Activated naive CD8-positive, alpha-beta T cell treated with anti-CD3 and anti-CD28 coated beads, Interleukin-2, amount 10 ng/mL, durations not matched to agents 7 days and 5 days (primary cell): ENCODE results near the gene LRRC56. TPM values are rescaled to one million over a fixed set of nuclear protein-coding genes. Genes with fewer than 3 reads are reported as not detected.
"Not testable (repeated sequence)": the region's sequence is repeated elsewhere in the genome, so short reads cannot be mapped to it uniquely, and the experiment has no call there.

Experiments used
- ATAC-seq: fragments of 150-1000 bp; cut with Tn5 transposase; one replicate; pipeline ENCODE4 v1.10.0; 2021; ENCODE audit warnings: low read depth, moderate library complexity
- POLR2A ChIA-PET: fragments of 350-600 bp; sonication (Branson Sonifier 250); formaldehyde crosslinking; loops from one replicate; lab custom pipeline; 2021; ENCODE audit warnings: antibody characterized with exemption; lab: Charles Lee
- DNase-seq: peaks from one replicate; pipeline ENCODE4 v3.0.0; 2021
- H3K27ac Mint-ChIP-seq: one replicate; pipeline ENCODE4 v1.8.0; 2022; ENCODE audit warnings: mild to moderate bottlenecking, mixed read lengths
- H3K27me3 Mint-ChIP-seq: one replicate; pipeline ENCODE4 v1.8.0; 2022; ENCODE audit warnings: mild to moderate bottlenecking, moderate library complexity, mixed read lengths
- H3K36me3 Mint-ChIP-seq: one replicate; pipeline ENCODE4 v1.8.0; 2021; ENCODE audit warnings: mild to moderate bottlenecking, mixed read lengths
- H3K4me1 Mint-ChIP-seq: one replicate; pipeline ENCODE4 v1.8.0; 2021; ENCODE audit warnings: mixed read lengths
- H3K4me3 Mint-ChIP-seq: one replicate; pipeline ENCODE4 v1.8.0; 2022; ENCODE audit warnings: mild to moderate bottlenecking, moderate library complexity, mixed read lengths
- H3K9me3 Mint-ChIP-seq: one replicate; pipeline ENCODE4 v1.8.0; 2021; ENCODE audit warnings: mixed read lengths
- total RNA-seq, 2 experiments: library from RNA; stranded (reverse); gene quantifications; one replicate each; pipeline ENCODE4 v1.2.3, GENCODE V29; 2021

Gene LRRC56
- total RNA-seq, 2 experiments from 2014 or later, result 4.3 to 4.7 TPM

DNA sequence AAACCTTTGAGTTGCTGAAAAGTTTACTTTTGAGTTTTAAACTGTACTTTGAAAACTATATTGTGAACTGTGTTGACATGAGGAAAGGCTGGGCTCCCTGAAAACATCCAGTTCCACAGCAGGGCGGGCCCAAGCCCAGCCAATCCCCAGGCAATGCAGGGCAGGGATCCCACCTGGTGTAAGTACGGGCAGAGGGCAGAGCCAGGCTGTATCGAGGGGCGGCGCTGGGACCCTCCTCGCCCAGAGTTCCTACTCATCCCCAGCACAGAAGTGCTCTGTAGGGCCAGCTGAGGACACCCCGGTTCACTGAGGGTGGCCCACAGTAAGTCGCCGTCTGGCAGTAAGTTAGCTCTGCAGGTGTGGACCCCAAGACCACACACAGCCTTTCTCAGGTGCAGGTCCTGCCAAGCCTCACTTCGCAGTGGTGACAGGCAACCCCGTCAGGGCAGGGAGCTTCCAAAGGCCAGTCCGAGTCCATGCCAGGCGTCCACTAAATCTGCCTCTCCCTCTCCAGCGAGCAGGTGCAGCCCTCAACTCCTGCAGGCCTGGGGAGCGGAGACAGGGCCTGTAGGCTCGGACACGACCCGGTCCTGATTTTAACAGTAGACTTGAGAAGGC is 29.8 kb downstream of the LRRC56 start:
- Mint-ChIP-seq H3K27ac (peak overlapping the region; percentile 48), H3K4me1 (peaks cover 5% of the 10 kb centered on the region), H3K27me3 (no peaks in the 10 kb centered on the region), H3K9me3 (no peaks in the 10 kb centered on the region), H3K36me3 (peaks cover 7% of the 10 kb centered on the region), H3K4me3 (peak overlapping the region; percentile 90)
- ATAC-seq (no peak), DNase-seq (peak; percentile 31)
- POLR2A ChIA-PET, result interaction anchor here (0.6 to 3.4 kb wide), 6 partner anchors 8 to 182 kb away, joined by 3 to 18 read pairs (median 4); no protein-coding TSS in a partner anchor

DNA sequence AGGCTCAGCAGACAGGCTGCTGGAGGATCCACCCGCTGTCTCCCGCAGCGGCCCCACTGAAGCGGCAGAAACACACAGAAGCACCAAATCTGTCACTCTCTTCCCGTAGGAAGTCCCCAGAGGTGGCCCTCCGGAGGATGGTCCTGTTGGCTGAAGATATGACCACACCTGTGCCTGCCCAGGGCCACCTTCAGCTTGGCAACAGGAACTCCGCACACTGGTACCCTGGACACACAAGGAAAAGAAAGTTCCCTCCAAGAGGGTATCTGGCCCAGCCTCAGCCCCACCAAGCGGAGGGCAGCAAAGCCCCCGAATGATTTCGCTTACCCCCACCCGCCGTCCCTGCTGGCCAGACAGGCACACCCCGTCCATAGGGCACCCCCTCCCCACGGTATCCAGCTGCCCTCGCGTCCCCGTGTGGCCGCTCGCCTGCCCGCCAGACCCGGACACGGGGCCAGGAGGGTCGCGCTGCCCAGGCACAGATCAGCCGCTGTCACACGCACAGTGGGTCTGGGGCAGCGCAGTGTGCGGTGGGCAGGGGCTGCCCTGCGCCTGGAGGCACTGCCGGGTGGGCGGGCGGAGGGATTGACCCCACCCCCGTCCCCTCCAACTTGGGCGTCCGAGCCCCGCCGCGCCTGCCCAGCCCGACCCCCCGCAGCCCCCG is 30.4 kb downstream of the LRRC56 start:
- ATAC-seq, result no peak
- peak overlapping the region; percentile 48 for H3K27ac Mint-ChIP-seq
- no peaks in the 10 kb centered on the region for H3K27me3 Mint-ChIP-seq
- H3K4me1 Mint-ChIP-seq, result peaks cover 5% of the 10 kb centered on the region
- H3K4me3 Mint-ChIP-seq, result peak overlapping the region; percentile 90
- no peaks in the 10 kb centered on the region for H3K9me3 Mint-ChIP-seq
- POLR2A ChIA-PET, result interaction anchor here (0.6 to 3.4 kb wide), 11 partner anchors 8 to 158 kb away, joined by 3 to 18 read pairs (median 6); partner anchors contain the start of gene HRAS
- peaks cover 7% of the 10 kb centered on the region for H3K36me3 Mint-ChIP-seq
- peak; percentile 32 for DNase-seq

DNA sequence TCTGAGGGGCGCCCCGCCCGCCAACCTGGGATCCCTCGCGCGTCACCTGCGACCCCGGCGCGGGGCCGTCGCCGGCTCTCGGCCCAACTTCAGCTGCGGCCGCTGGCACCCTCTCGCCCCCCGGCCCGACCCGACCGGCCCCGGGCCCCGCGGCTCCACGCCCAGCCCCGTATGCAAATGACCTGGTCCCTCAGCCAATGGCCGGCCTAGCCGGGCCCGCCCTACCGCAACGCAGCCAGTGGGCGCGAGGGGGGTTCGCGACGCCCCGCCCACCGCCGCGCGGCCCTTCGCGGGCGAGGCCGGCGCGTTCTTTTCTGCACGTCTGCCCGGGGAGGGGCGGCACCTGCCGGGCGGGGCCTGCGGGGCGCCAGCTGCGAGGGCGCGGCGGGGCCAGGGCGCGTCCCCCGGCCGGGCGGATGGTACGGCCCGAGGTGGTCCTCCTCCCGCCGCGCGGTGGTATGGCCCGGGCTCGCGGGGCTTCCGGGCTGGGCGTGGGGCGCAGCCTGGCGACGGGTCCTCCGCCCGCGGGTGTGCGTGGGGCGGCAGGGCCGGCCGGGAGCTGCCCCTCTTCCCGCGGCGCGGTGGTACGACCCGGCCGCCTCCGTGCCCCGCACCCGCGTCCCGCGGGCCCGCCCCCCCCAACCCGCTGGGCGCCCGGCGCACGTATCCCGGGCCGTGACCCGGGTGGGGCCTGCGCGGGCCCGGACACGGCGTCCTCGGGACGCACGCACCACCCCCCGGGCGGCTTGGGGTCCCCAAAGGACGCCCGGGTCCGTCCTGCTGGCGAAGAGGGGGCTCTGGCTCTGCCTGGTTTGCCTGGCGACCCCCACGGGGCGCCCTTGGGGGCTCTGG is 31.2 kb downstream of the LRRC56 start:
- peak; percentile 99 for DNase-seq
- POLR2A ChIA-PET, result interaction anchor here (0.6 to 3.4 kb wide), 12 partner anchors 9 to 275 kb away, joined by 3 to 18 read pairs (median 4); partner anchors contain the start of gene HRAS
- Mint-ChIP-seq H3K27me3 (peaks cover 5% of the 10 kb centered on the region), H3K36me3 (peaks cover 7% of the 10 kb centered on the region), H3K9me3 (no peaks in the 10 kb centered on the region), H3K4me1 (peaks cover 4% of the 10 kb centered on the region), H3K4me3 (peak overlapping the region; percentile 87), H3K27ac (peak overlapping the region; percentile 83)
- peak; percentile 93 for ATAC-seq

DNA sequence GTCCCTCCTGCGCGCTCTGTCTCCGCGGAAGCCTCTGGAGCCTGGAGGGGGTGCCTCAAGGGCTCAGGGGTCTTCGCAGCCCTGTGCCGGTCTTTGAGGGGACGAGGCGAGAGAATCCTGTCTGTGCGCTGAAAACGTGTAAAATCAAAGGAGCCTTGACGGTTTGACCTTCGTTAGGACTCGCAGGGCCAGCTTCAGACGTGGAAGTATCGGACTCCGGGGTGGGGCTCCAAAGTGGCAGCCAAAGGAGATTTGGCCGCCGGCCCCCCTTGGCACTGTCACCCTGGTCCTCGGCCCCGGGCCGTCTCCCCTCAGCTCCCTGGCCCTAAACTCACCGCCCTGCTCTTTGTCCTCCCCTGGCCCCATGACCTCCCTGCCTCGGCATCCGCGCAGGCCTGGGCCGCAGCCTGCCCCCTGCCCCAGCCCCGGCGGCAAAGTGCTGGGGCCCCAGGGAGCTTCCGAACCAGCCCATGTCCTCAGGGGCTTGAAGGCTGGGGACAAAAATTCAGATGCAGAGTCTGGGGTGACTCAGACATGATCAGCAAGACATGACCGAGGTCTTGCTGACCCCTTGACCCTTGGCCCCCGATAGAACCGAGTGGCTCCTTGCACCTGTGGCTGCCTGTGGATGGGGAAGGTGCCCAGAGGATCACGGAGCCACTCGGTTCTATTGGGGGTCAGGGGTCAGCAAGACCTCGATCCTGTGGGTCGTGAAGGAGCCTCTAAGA is 32.0 kb downstream of the LRRC56 start:
- peaks cover 6% of the 10 kb centered on the region for H3K4me1 Mint-ChIP-seq
- peaks cover 9% of the 10 kb centered on the region for H3K27me3 Mint-ChIP-seq
- no peak for DNase-seq
- H3K36me3 Mint-ChIP-seq, result peaks cover 7% of the 10 kb centered on the region
- H3K9me3 Mint-ChIP-seq, result no peaks in the 10 kb centered on the region
- ATAC-seq, result no peak
- POLR2A ChIA-PET, result interaction anchor here (0.6 to 3.4 kb wide), 11 partner anchors 8 to 276 kb away, joined by 3 to 18 read pairs (median 6); partner anchors contain the start of gene HRAS
- H3K27ac Mint-ChIP-seq, result peak overlapping the region; percentile 83
- H3K4me3 Mint-ChIP-seq, result peak overlapping the region; percentile 87

DNA sequence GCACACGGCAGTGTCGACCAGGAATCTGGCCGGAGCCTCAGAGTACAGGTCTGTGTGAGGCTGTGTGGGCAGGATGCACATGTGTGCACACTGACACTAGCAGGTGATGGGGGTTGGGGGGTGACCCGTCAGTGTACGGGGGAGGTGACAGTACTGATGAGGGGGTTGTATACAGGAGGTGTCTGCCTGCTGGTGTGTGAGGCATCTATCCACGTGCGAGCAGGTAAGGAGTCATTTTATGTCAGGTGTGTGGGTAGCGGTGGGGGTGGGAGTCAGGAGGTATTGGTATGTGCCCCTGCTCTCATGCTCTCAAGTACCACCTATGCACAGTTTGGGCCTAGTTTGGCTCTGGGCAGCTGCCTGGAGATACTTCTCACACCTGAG is 34.5 kb downstream of the LRRC56 start:
- POLR2A ChIA-PET, result no interaction called here
- no peak for ATAC-seq
- H3K27me3 Mint-ChIP-seq, result peaks cover 16% of the 10 kb centered on the region
- H3K36me3 Mint-ChIP-seq, result peaks cover 3% of the 10 kb centered on the region
- no peaks in the 10 kb centered on the region for H3K9me3 Mint-ChIP-seq
- peaks cover 14% of the 10 kb centered on the region for H3K4me1 Mint-ChIP-seq
- no peak overlapping the region for H3K4me3 Mint-ChIP-seq
- H3K27ac Mint-ChIP-seq, result no peak overlapping the region
- DNase-seq, result no peak

DNA sequence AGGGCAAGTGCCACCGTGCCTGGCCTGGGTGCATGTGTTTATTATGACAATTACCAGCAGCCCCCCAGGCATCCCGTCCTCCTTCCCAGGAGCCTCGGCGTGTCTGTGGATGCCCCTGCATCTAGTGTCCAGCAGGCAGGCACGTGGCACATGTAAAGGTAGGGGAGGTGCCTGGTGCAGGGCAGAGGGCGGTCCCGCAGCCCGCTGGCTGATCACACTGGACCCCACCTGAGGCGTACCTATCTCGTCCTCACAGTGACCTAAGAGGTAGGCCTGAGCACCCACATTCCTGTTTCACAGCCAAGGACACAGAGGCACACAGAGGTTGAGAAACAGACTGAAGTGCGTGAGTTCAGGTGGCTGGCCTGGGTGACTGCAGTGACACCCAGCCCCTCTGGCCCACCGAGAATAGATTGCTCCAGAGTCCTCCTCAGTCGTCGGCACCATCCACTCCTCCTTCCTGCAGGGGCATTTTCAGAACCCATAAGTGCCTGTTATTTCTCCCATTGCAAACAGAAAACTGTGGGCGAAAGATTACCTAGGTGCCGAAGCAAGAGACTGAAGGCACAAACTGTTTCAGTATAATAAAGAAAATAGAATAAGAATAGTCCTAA is 35.9 kb downstream of the LRRC56 start:
- H3K9me3 Mint-ChIP-seq, result no peaks in the 10 kb centered on the region
- peaks cover 19% of the 10 kb centered on the region for H3K4me1 Mint-ChIP-seq
- POLR2A ChIA-PET, result no interaction called here
- no peak overlapping the region for H3K4me3 Mint-ChIP-seq
- no peak for ATAC-seq
- H3K36me3 Mint-ChIP-seq, result no peaks in the 10 kb centered on the region
- no peak overlapping the region for H3K27ac Mint-ChIP-seq
- H3K27me3 Mint-ChIP-seq, result peaks cover 16% of the 10 kb centered on the region
- DNase-seq, result no peak

DNA sequence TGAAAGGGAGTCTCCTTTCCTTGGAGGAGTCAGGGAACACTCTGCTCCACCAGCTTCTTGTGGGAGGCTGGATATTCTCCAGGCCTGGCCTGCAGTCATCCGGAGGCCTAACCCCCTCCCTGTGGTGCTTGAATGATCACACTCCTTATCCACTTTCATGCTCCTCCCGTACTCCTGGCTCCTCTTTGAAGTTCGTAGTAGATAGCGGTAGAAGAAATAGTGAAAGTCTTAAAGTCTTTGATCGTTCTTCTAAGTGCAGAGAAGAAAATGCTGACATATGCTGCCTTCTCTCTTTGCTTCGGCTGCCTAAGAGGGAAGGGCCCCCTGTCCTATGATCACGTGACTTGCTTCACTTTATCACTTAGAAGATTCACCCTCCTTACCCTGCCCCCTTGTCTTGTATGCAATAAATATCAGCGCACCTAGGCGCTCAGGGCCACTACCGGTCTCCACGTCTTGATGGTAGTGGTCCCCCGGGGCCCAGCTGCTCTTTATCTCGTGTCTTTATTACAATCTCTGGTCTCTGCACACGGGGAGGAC is 36.8 kb downstream of the LRRC56 start:
- Mint-ChIP-seq H3K4me3 (peak overlapping the region; percentile 87), H3K4me1 (peaks cover 27% of the 10 kb centered on the region), H3K27me3 (peaks cover 16% of the 10 kb centered on the region)
- H3K27ac Mint-ChIP-seq, H3K9me3 Mint-ChIP-seq, DNase-seq, H3K36me3 Mint-ChIP-seq, ATAC-seq, POLR2A ChIA-PET: not testable (repeated sequence)

DNA sequence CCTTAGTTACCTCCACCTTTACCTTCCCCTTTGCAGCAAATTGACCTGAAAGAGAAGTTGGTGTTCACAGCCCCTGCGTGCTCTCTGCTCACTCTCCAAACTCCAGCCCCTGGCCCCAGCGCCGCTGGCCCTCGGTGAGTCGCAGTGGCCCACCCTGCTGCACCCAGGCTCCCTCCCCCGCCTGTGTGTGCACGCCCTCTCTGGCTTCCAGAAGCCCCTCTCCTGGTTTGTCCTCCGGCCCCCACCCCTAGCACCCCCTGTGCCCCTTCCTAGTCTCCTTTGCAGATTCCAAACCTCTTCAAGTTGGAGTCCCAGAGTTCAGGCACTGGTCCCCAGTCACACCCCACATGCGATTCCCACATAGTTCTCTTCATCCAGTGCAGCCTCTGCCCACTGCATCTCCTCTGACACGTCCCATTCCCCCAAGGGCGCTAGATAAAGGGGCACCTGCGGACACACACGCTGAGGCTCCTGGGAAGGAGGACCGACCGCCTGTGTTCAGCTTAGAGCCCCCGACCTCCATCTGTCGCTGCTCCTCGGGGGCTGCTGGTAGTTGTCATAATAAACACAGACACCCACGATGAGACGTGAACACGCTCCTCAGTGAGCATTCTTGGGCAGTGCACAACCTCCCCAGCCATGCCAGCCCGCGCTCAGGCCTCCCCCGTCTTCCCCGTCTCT is 37.4 kb downstream of the LRRC56 start:
- Mint-ChIP-seq H3K9me3 (no peaks in the 10 kb centered on the region), H3K27me3 (peaks cover 16% of the 10 kb centered on the region), H3K27ac (peak overlapping the region; percentile 21), H3K4me3 (peak overlapping the region; percentile 87), H3K36me3 (peaks cover 1% of the 10 kb centered on the region), H3K4me1 (peaks cover 32% of the 10 kb centered on the region)
- ATAC-seq, result no peak
- POLR2A ChIA-PET, result interaction anchor here (1.3 to 2.0 kb wide), 5 partner anchors 9 to 39 kb away, joined by 5 to 23 read pairs (median 9); no protein-coding TSS in a partner anchor
- no peak for DNase-seq

DNA sequence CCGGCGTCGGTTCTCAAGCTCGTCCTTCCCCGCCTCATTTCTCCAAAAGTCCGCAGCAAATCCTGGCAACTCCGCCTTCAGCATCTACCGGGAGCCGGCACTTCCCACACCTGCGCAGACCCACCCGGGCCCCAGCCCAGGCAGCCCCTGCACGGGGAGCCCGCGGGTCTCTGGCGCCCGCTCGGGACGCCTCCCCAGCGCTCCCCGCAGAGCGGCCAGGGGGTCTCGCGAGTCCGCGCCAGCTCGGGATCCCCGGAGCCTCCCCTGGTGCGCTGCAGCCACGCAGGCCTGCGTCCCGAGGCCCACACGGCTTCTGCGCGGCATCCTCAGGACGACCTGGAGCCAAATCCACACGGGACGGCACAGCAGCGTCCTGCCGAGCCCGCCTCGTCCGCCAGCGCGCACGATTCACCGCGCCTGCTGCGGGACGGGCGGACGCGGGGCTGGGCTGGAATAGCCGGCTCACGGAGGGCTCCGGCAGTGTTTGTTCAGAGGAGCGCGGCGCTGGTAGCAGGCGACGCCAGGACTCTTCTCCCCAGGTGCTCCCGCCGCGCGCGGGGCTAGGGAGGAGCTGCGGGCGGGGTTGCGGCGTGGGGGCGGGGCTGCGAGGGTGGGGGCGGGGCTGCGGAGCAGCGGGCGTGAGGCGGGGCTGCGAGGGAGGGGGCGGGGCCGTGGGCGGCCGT is 38.1 kb downstream of the LRRC56 start:
- peaks cover 1% of the 10 kb centered on the region for H3K36me3 Mint-ChIP-seq
- peak; percentile 44 for ATAC-seq
- peak overlapping the region; percentile 87 for H3K4me3 Mint-ChIP-seq
- H3K27ac Mint-ChIP-seq, result peak overlapping the region; percentile 21
- H3K4me1 Mint-ChIP-seq, result peaks cover 34% of the 10 kb centered on the region
- no peaks in the 10 kb centered on the region for H3K9me3 Mint-ChIP-seq
- no peak for DNase-seq
- peaks cover 16% of the 10 kb centered on the region for H3K27me3 Mint-ChIP-seq
- POLR2A ChIA-PET, result interaction anchor here (0.6 to 2.0 kb wide), 18 partner anchors 9 to 281 kb away, joined by 3 to 28 read pairs (median 4); partner anchors contain the start of genes IRF7, PNPLA2, SIGIRR and TALDO1

DNA sequence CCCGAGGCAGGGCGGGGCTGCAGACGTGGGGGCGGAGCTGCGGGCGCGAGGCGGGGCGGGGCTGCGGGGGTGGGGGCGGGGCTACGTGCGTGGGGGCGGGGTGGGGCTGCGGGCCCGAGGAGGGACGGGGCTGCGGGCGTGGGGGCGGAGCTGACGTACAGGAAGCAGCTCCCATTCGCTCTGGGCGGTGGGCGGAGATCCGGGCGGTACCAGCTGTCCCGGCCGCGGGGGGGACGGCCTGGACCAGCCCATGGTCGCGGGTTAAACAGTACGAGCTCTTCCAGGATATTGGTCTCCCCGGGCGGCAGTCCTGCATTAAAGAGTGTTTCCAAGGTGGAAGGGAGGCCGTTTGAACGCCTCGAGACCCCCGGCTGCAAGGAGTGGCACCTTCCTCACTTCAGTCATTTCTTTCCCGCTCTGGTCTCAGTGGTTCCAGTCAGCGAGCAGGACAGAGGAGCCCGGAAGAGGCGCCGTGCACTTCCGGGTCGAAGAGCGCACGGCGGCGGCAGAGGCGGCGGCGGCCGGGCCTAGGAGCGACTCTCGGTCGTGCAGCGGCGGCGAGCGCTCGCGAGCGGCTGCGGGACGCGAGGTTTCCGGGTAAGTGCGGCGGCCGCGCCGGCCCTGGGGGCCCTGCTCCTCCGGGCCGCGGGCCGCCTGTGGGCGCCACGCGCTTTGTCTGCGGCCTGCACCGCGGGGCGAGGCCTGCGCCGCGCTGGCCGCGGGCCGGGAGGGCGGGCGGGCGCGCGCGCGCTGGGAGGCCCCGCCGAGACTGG is 38.9 kb downstream of the LRRC56 start, which contains the start of gene PHRF1:
TSS of gene PHRF1 (plus strand) at position 475 of the 773 bp plus-strand sequence. CDS start 5,043 bp downstream, outside the sequence.
- H3K4me1 Mint-ChIP-seq, result peaks cover 36% of the 10 kb centered on the region
- peak within 1 kb of the TSS; percentile 100 for H3K27ac Mint-ChIP-seq
- H3K4me3 Mint-ChIP-seq, result peak within 1 kb of the TSS; percentile 93
- ATAC-seq (peak; percentile 85), DNase-seq (peak; percentile 96)
- peaks cover 16% of the 10 kb centered on the region for H3K27me3 Mint-ChIP-seq
- POLR2A ChIA-PET, result interaction anchor here (0.6 to 2.0 kb wide), 18 partner anchors 10 to 282 kb away, joined by 3 to 28 read pairs (median 4); partner anchors contain the start of genes IRF7, PNPLA2, SIGIRR and TALDO1
- H3K9me3 Mint-ChIP-seq, result no peaks in the 10 kb centered on the region
- peaks cover 3% of the 10 kb centered on the region for H3K36me3 Mint-ChIP-seq
